Inferior parietal cortex (tissue), 1 donor: ENCODE measurements around the gene RECQL5.
"Not testable (repeated sequence)": the region's sequence is repeated elsewhere in the genome, so short reads cannot be mapped to it uniquely, and the experiment has no call there.

Source experiments
- DNase-seq: peaks from one replicate; pipeline ENCODE4 v3.0.0-alpha.2; 2016; ENCODE audit errors: extremely low spot score

The RECQL5 gene

GRCh38 chr17:75616521-75617122 is 50.3 kb downstream of the RECQL5 start:
- DNase-seq: no peak

GRCh38 chr17:75615301-75615700 is 51.7 kb downstream of the RECQL5 start:
- DNase-seq: no peak

- DNase-seq: no peak
Measured at GRCh38 chr17:75614556-75615270, 52.2 kb downstream of the RECQL5 start.

GRCh38 chr17:75614006-75614405 is 52.9 kb downstream of the RECQL5 start:
- no peak for DNase-seq

- DNase-seq: no peak
Measured at GRCh38 chr17:75612906-75613626, 53.9 kb downstream of the RECQL5 start.

- DNase-seq: no peak
Measured at GRCh38 chr17:75611851-75612429, 55.0 kb downstream of the RECQL5 start.

GRCh38 chr17:75610103-75610984 is 56.6 kb downstream of the RECQL5 start:
- no peak for DNase-seq

- no peak for DNase-seq
Measured at GRCh38 chr17:75607086-75607485, 59.9 kb downstream of the RECQL5 start.

GRCh38 chr17:75605790-75606189 is 61.2 kb downstream of the RECQL5 start:
- DNase-seq: no peak

- no peak for DNase-seq
Measured at GRCh38 chr17:75604034-75604695, 62.8 kb downstream of the RECQL5 start.

GRCh38 chr17:75603123-75603522 is 63.8 kb downstream of the RECQL5 start:
- DNase-seq: no peak

GRCh38 chr17:75602644-75603043 is 64.3 kb downstream of the RECQL5 start:
- DNase-seq: no peak

GRCh38 chr17:75601057-75601987 is 65.6 kb downstream of the RECQL5 start:
- peak; percentile 35 for DNase-seq

- DNase-seq: no peak
Measured at GRCh38 chr17:75596320-75597087, 70.5 kb downstream of the RECQL5 start.

GRCh38 chr17:75595920-75596313 is 71.0 kb downstream of the RECQL5 start:
- no peak for DNase-seq

- no peak for DNase-seq
Measured at GRCh38 chr17:75595284-75595919, 71.6 kb downstream of the RECQL5 start.

GRCh38 chr17:75594499-75595283 is 72.3 kb downstream of the RECQL5 start:
- DNase-seq: no peak

- DNase-seq: not testable (repeated sequence)
Measured at GRCh38 chr17:75593430-75593829, 73.5 kb downstream of the RECQL5 start.
